GM19397 (cell line): ENCODE measurements around the gene AP1AR.
"Not testable (repeated sequence)": the region's sequence is repeated elsewhere in the genome, so short reads cannot be mapped to it uniquely, and the experiment has no call there.

Experiments used
- ATAC-seq: cut with Tn5 transposase; IDR thresholded peaks from one replicate; pipeline ENCODE4 v1.9.1; 2021; ENCODE audit warnings: mild to moderate bottlenecking, moderate library complexity; ENCODE audit not compliant: unreplicated experiment

Gene AP1AR

GRCh38 chr4:112231779-112232713, at the start of gene AP1AR:
TSS of gene AP1AR (plus strand) at chr4:112231787. CDS start at chr4:112232092, 305 bp downstream.
- peak; percentile 65 for ATAC-seq

GRCh38 chr4:112182604-112183003, 49.0 kb upstream of the AP1AR start:
- no peak for ATAC-seq

- no peak for ATAC-seq
Measured at GRCh38 chr4:112183252-112183651, 48.3 kb upstream of the AP1AR start.

GRCh38 chr4:112184438-112184837, 47.1 kb upstream of the AP1AR start:
- ATAC-seq = no peak

- no peak for ATAC-seq
Measured at GRCh38 chr4:112185334-112185733, 46.3 kb upstream of the AP1AR start.

GRCh38 chr4:112185740-112186670, 45.6 kb upstream of the AP1AR start:
- no peak for ATAC-seq

- no peak for ATAC-seq
Measured at GRCh38 chr4:112189754-112190153, 41.8 kb upstream of the AP1AR start.

- no peak for ATAC-seq
Measured at GRCh38 chr4:112190684-112191083, 40.9 kb upstream of the AP1AR start.

- no peak for ATAC-seq
Measured at GRCh38 chr4:112196461-112196860, 35.1 kb upstream of the AP1AR start.

GRCh38 chr4:112199041-112199440, 32.5 kb upstream of the AP1AR start:
- peak; percentile 7 for ATAC-seq

- ATAC-seq = no peak
Measured at GRCh38 chr4:112201915-112202505, 29.6 kb upstream of the AP1AR start.

- ATAC-seq = no peak
Measured at GRCh38 chr4:112203593-112203992, 28.0 kb upstream of the AP1AR start.

GRCh38 chr4:112206431-112206830, 25.2 kb upstream of the AP1AR start:
- no peak for ATAC-seq

GRCh38 chr4:112208137-112209095, 23.2 kb upstream of the AP1AR start:
- not testable (repeated sequence) for ATAC-seq

- ATAC-seq = no peak
Measured at GRCh38 chr4:112210777-112211176, 20.8 kb upstream of the AP1AR start.

- no peak for ATAC-seq
Measured at GRCh38 chr4:112213091-112213490, 18.5 kb upstream of the AP1AR start.

- ATAC-seq = no peak
Measured at GRCh38 chr4:112213856-112214255, 17.7 kb upstream of the AP1AR start.

GRCh38 chr4:112214390-112215264, 17.0 kb upstream of the AP1AR start:
- ATAC-seq = no peak

- ATAC-seq = no peak
Measured at GRCh38 chr4:112219826-112220366, 11.7 kb upstream of the AP1AR start.
